HG03097 (cell line): ENCODE results near the gene SBF1.
"Not testable (repeated sequence)": the region's sequence is repeated elsewhere in the genome, so short reads cannot be mapped to it uniquely, and the experiment has no call there.

ENCODE experiments used
- ATAC-seq: cut with Tn5 transposase; IDR thresholded peaks from one replicate; pipeline ENCODE4 v1.9.1; 2021; ENCODE audit not compliant: unreplicated experiment, low FRiP score

SBF1 gene

GRCh38 chr22:50435291-50436014 lies 39.4 kb downstream of the SBF1 start:
- no peak for ATAC-seq

GRCh38 chr22:50434849-50435248 lies 40.0 kb downstream of the SBF1 start:
- no peak for ATAC-seq

GRCh38 chr22:50432877-50433510 lies 41.8 kb downstream of the SBF1 start:
- ATAC-seq: not testable (repeated sequence)

- ATAC-seq: no peak
Measured at GRCh38 chr22:50432131-50432876, 42.5 kb downstream of the SBF1 start.

- no peak for ATAC-seq
Measured at GRCh38 chr22:50425179-50425916, 49.5 kb downstream of the SBF1 start.

- no peak for ATAC-seq
Measured at GRCh38 chr22:50423956-50424355, 50.9 kb downstream of the SBF1 start.

- no peak for ATAC-seq
Measured at GRCh38 chr22:50422961-50423815, 51.6 kb downstream of the SBF1 start.

GRCh38 chr22:50422046-50422445 lies 52.8 kb downstream of the SBF1 start:
- ATAC-seq: no peak

- no peak for ATAC-seq
Measured at GRCh38 chr22:50420581-50420980, 54.3 kb downstream of the SBF1 start.

GRCh38 chr22:50420015-50420414 lies 54.8 kb downstream of the SBF1 start:
- ATAC-seq: no peak

GRCh38 chr22:50419116-50419515 lies 55.7 kb downstream of the SBF1 start:
- ATAC-seq: no peak

- no peak for ATAC-seq
Measured at GRCh38 chr22:50418624-50419023, 56.2 kb downstream of the SBF1 start.

- ATAC-seq: no peak
Measured at GRCh38 chr22:50417411-50418210, 57.2 kb downstream of the SBF1 start.

- ATAC-seq: no peak
Measured at GRCh38 chr22:50416996-50417395, 57.8 kb downstream of the SBF1 start.

- ATAC-seq: no peak
Measured at GRCh38 chr22:50415426-50415825, 59.4 kb downstream of the SBF1 start.

GRCh38 chr22:50414476-50415248 lies 60.2 kb downstream of the SBF1 start:
- ATAC-seq: no peak

GRCh38 chr22:50408954-50409353 lies 65.9 kb downstream of the SBF1 start:
- ATAC-seq: not testable (repeated sequence)

GRCh38 chr22:50408311-50408710 lies 66.5 kb downstream of the SBF1 start:
- no peak for ATAC-seq
